Upper lobe of left lung (tissue), 6 donors: ENCODE results near the gene PTGIS. TPM values are rescaled to one million over a fixed set of nuclear protein-coding genes. Genes with fewer than 3 reads are reported as not detected.

ENCODE experiments used
- ATAC-seq, 2 donors: fragments of 200-7000 bp; cut with Tn5 transposase; one replicate each; pipeline ENCODE4 v1.9.1; 2022; ENCODE audit warnings: mild to moderate bottlenecking in 2 of 2, moderate library complexity in 2 of 2; ENCODE audit not compliant: low FRiP score in 2 of 2
- DNase-seq, 2 donors: peaks; one replicate each; pipeline ENCODE4 v3.0.0-alpha.2; 2019 to 2020
- H3K27ac ChIP-seq, 4 donors: fragments of 200-600 bp; sonication (generic); one replicate each; pipeline ENCODE4 v1.5.1; 2016 to 2019
- H3K27me3 ChIP-seq, 4 donors: fragments of 200-600 bp; sonication (generic); one replicate each; pipeline ENCODE4 v1.5.1; 2017 to 2019
- H3K36me3 ChIP-seq, 4 donors: fragments of 200-600 bp; sonication (generic); one replicate each; pipeline ENCODE4 v1.5.1; 2016 to 2019
- H3K4me1 ChIP-seq, 4 donors: fragments of 200-600 bp; sonication (generic); one replicate each; pipeline ENCODE4 v1.5.1; 2018 to 2019
- H3K4me3 ChIP-seq, 4 donors: fragments of 200-600 bp; sonication (generic); one replicate each; pipeline ENCODE4 v1.5.1; 2017 to 2019; ENCODE audit warnings: mild to moderate bottlenecking in 2 of 4, moderate library complexity in 1 of 4
- H3K9me3 ChIP-seq, 4 donors: fragments of 200-600 bp; sonication (generic); one replicate each; pipeline ENCODE4 v1.5.1; 2018 to 2019
- CTCF ChIP-seq, 6 experiments: fragments of 450-650 bp in 4 of 6; fragments of 200-600 bp in 2 of 6; sonication (generic) in 2 of 6; IDR thresholded peaks; one replicate each; pipeline ENCODE4 v1.5.1; 2016 to 2019; ENCODE audit warnings: antibody characterized with exemption in 6 of 6
- EP300 ChIP-seq, 4 donors: sonication (generic); formaldehyde crosslinking; IDR thresholded peaks; one replicate each; pipeline ENCODE4 v1.5.1; 2017; ENCODE audit warnings: antibody characterized with exemption in 4 of 4, control low read depth in 2 of 4
- POLR2A ChIP-seq, 4 donors: fragments of 450-650 bp; IDR thresholded peaks; one replicate each; pipeline ENCODE4 v1.5.1; 2016 to 2017; ENCODE audit warnings: antibody characterized with exemption in 4 of 4, mild to moderate bottlenecking in 2 of 4
- POLR2AphosphoS5 ChIP-seq, 2 donors: sonication (generic); formaldehyde crosslinking; IDR thresholded peaks; one replicate each; pipeline ENCODE4 v1.5.1; 2017; ENCODE audit warnings: antibody characterized with exemption in 2 of 2
- WGBS, 2 donors: methylation state at CpG; one replicate each; pipeline ENCODE4 v1.1.5; 2017 to 2018; 5-methylcytosine and 5-hydroxymethylcytosine counted together
- total RNA-seq, 6 donors: library from RNA; depleted of rRNA in 4 of 6; stranded (reverse); fragments of >200 nt in 4 of 6; gene quantifications; one replicate each; pipeline versions ENCODE4 v1.1.0 to v1.2.1, GENCODE V29; 2016 to 2021
- donor health status: DM: no; HTN: no; CAD: no; lungs with moderate emphysema.
- donor health status: DM: no; HTN: yes; CAD: no; lungs with severe emphysema.

PTGIS gene
- total RNA-seq, 6 donors from 2014 or later = 8.2 to 71.4 (median 18.4) TPM

DNA sequence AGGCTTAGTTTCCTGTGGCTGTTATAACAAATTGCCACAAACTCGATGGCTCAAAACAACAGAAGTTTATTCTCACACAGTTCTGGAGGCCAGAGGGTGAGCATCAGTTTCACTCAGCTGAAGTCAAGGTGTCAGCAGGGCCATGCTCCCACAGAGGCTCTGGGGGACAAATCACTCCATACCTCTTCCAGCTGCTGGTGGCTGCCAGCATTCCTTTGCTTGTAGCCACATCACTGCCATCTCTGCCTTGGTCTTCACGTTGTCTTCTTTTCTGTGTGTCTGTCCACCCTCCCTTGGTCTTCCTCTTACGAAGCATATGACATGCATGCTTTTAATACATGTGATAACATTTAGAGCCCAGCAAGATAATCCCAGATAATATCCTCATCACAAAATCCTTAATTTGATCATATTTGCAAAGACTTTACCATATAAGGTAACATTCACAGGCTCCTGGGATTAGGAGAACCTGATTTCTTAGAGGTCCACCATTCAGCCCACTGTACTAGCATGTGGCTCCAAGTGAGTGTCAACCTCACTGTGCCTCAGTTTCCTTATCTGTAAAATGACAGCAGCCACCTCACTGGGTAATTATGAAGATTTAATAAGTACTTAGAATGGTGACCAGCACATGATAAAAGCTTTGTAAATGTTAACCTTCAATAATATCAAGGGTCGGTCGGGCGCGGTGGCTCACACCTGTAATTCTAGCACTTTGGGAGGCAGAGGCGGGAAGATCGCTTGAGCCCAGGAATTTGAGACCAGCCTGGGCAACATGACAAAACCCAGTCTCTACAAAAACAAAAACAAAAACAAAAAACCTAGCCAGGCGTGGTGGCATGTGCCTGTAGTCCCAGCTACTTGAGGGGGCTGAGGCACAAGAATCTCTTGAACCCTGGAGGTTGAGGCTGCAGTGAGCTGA, 14.7 kb upstream of the PTGIS start:
- peaks cover 8 to 30% (median 23%) of the 10 kb centered on the region in 4 donors for H3K4me1 ChIP-seq
- peaks cover 0 to 6% (median 2%) of the 10 kb centered on the region in 4 donors for H3K9me3 ChIP-seq
- DNase-seq = no peak
- H3K36me3 ChIP-seq = no peaks in the 10 kb centered on the region
- no peak for TF ChIP-seq POLR2A (IDR thresholded peaks at IDR 0.05)
- no peak for TF ChIP-seq POLR2AphosphoS5 (IDR thresholded peaks at IDR 0.05)
- TF ChIP-seq CTCF (IDR thresholded peaks at IDR 0.05) = no peak
- no peak for TF ChIP-seq EP300 (IDR thresholded peaks at IDR 0.05)
- WGBS, 2 donors = 94 to 96% methylated on average over 10 of the region's 10 CpGs
- no peaks in the 10 kb centered on the region for H3K27me3 ChIP-seq
- no peak overlapping the region for H3K4me3 ChIP-seq
- H3K27ac ChIP-seq = no peak overlapping the region
- ATAC-seq = no peak

DNA sequence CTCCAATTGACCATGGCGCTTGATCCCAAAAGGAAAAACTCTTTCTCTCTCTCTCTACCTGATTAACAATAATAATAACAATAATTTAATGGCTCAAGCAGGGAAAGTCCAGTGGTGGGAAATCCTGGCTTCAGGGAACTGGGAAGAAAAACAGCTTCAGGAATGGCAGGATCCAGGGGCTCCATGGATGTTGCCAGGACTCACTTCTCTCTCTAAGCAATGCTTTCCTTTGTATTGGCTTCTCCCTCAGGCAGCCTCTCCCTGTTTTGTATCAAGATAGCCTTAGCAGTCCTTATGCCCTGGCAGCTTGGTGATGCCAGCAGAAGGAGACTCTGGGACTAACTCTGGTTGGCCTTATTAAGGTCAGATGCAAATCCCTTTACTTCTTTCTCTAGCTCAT, 13.5 kb upstream of the PTGIS start:
- no peaks in the 10 kb centered on the region for H3K36me3 ChIP-seq
- no peak overlapping the region for H3K4me3 ChIP-seq
- WGBS, 2 donors = 94 to 100% methylated on average over 1 of the region's 1 CpG
- H3K9me3 ChIP-seq = peaks cover 0 to 6% (median 2%) of the 10 kb centered on the region in 4 donors
- no peak for TF ChIP-seq POLR2A (IDR thresholded peaks at IDR 0.05)
- H3K27me3 ChIP-seq = no peaks in the 10 kb centered on the region
- DNase-seq (no peak), ATAC-seq (no peak)
- peaks cover 8 to 30% (median 23%) of the 10 kb centered on the region in 4 donors for H3K4me1 ChIP-seq
- no peak overlapping the region for H3K27ac ChIP-seq

- peak overlapping the region in 1 of 4 donors; percentile 19 for H3K27ac ChIP-seq
Measured at GRCh38 chr20:49580813-49581174, 12.9 kb upstream of the PTGIS start.

GRCh38 chr20:49579874-49580812, 12.2 kb upstream of the PTGIS start:
- WGBS, 2 donors = 68 to 70% methylated on average over 15 of the region's 15 CpGs
- TF ChIP-seq EP300 (IDR thresholded peaks at IDR 0.05) = no peak
- Histone ChIP-seq H3K36me3 (no peaks in the 10 kb centered on the region), H3K27ac (peak overlapping the region in 3 of 4 donors; percentile 5 to 31 (median 19)), H3K4me1 (peaks cover 8 to 28% (median 20%) of the 10 kb centered on the region in 4 donors), H3K9me3 (peaks cover 0 to 6% (median 2%) of the 10 kb centered on the region in 4 donors), H3K27me3 (no peaks in the 10 kb centered on the region), H3K4me3 (no peak overlapping the region)
- DNase-seq (no peak), ATAC-seq (no peak)

More at GRCh38 chr20:49580813-49581174, 12.9 kb upstream of the PTGIS start:
- H3K9me3 ChIP-seq = peaks cover 0 to 6% (median 2%) of the 10 kb centered on the region in 4 donors
- TF ChIP-seq POLR2A (IDR thresholded peaks at IDR 0.05) (no peak), EP300 (IDR thresholded peaks at IDR 0.05) (no peak), POLR2AphosphoS5 (IDR thresholded peaks at IDR 0.05) (no peak), CTCF (IDR thresholded peaks at IDR 0.05) (no peak)
- peaks cover 8 to 30% (median 21%) of the 10 kb centered on the region in 4 donors for H3K4me1 ChIP-seq
- WGBS, 2 donors = 10 to 57% methylated on average over 1 of the region's 1 CpG
- no peak overlapping the region for H3K4me3 ChIP-seq
- H3K36me3 ChIP-seq = no peaks in the 10 kb centered on the region
- H3K27me3 ChIP-seq = no peaks in the 10 kb centered on the region
- ATAC-seq = no peak
- DNase-seq = no peak

DNA sequence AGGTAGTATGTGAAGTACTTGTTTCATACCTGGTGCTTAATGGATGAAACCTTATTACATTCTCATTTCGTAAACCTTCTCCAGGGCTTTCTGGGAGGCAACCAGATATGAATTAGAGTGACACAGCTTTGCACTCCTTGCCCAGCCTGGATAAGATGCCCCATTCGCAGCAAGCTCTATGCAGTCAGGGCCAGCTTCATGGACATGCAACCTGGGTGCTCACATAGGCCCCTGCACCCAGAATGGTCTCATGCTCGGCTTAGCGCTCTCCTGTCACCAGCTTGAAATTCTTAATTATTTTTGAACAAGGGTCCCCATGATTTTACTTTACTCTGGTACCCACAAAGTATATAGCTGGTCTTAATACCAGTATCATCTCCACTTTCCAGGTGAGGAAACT, 11.3 kb upstream of the PTGIS start:
- H3K36me3 ChIP-seq = no peaks in the 10 kb centered on the region
- H3K9me3 ChIP-seq = peaks cover 0 to 6% (median 2%) of the 10 kb centered on the region in 4 donors
- H3K27me3 ChIP-seq = no peaks in the 10 kb centered on the region
- H3K4me3 ChIP-seq = no peak overlapping the region
- DNase-seq (no peak), ATAC-seq (no peak)
- H3K4me1 ChIP-seq = peaks cover 6 to 19% (median 12%) of the 10 kb centered on the region in 4 donors
- H3K27ac ChIP-seq = peak overlapping the region in 1 of 4 donors; percentile 31
- 96% methylated on average over 4 of the region's 4 CpGs for WGBS, 2 donors
- TF ChIP-seq CTCF (IDR thresholded peaks at IDR 0.05) (no peak), POLR2AphosphoS5 (IDR thresholded peaks at IDR 0.05) (no peak), POLR2A (IDR thresholded peaks at IDR 0.05) (no peak), EP300 (IDR thresholded peaks at IDR 0.05) (no peak)
